ENCODE results near the gene COX14.
"Not testable (repeated sequence)": the region's sequence is repeated elsewhere in the genome, so short reads cannot be mapped to it uniquely, and the experiment has no call there.

Gene COX14

GRCh38 chr12:50110762-50111351 is 1.2 kb upstream of the COX14 start:
- no peak for DNase-seq

GRCh38 chr12:50111395-50111692 is 692 bp upstream of the COX14 start:
- DNase-seq = no peak

GRCh38 chr12:50112456-50113218 is 601 bp downstream of the COX14 start:
- DNase-seq = no peak

GRCh38 chr12:50117057-50117622 is 5.1 kb downstream of the COX14 start:
- no peak for DNase-seq

GRCh38 chr12:50119387-50119786 is 7.4 kb downstream of the COX14 start:
- no peak for DNase-seq

- no peak for DNase-seq
These were observed 8.5 kb downstream of the COX14 start for GRCh38 chr12:50120521-50120920.

- DNase-seq = no peak
These were observed 8.9 kb downstream of the COX14 start for GRCh38 chr12:50120953-50121352.

GRCh38 chr12:50121641-50122040 is 9.6 kb downstream of the COX14 start:
- DNase-seq = no peak

GRCh38 chr12:50123203-50123602 is 11.2 kb downstream of the COX14 start:
- no peak for DNase-seq

- no peak for DNase-seq
These were observed 15.5 kb downstream of the COX14 start for GRCh38 chr12:50127546-50127945.

GRCh38 chr12:50129290-50129689 is 17.3 kb downstream of the COX14 start:
- DNase-seq = no peak

GRCh38 chr12:50132505-50133135 is 20.6 kb downstream of the COX14 start:
- no peak for DNase-seq

- no peak for DNase-seq
These were observed 31.0 kb downstream of the COX14 start for GRCh38 chr12:50142993-50143392.

GRCh38 chr12:50145439-50145838 is 33.4 kb downstream of the COX14 start:
- DNase-seq = no peak

- no peak for DNase-seq
These were observed 35.2 kb downstream of the COX14 start for GRCh38 chr12:50147281-50147680.

GRCh38 chr12:50148011-50148410 is 36.0 kb downstream of the COX14 start:
- DNase-seq = not testable (repeated sequence)

GRCh38 chr12:50149311-50149710 is 37.3 kb downstream of the COX14 start:
- DNase-seq = no peak

GRCh38 chr12:50151047-50151687 is 39.1 kb downstream of the COX14 start:
- DNase-seq = no peak

GRCh38 chr12:50154947-50155346 is 42.9 kb downstream of the COX14 start:
- DNase-seq = not testable (repeated sequence)

GRCh38 chr12:50156641-50157040 is 44.6 kb downstream of the COX14 start:
- no peak for DNase-seq

GRCh38 chr12:50157259-50157658 is 45.2 kb downstream of the COX14 start:
- no peak for DNase-seq

- no peak for DNase-seq
These were observed 48.6 kb downstream of the COX14 start for GRCh38 chr12:50160643-50161042.

- DNase-seq = no peak
These were observed 50.2 kb downstream of the COX14 start for GRCh38 chr12:50162230-50162629.

- DNase-seq = no peak
These were observed 52.9 kb downstream of the COX14 start for GRCh38 chr12:50164963-50165362.
